Stromal cell of bone marrow (primary cell): ENCODE results near the gene RADIL.

ENCODE experiments used
- DNase-seq: peaks from one replicate; pipeline ENCODE4 v3.0.0-alpha.2; 2012; ENCODE audit warnings: low read depth

Gene RADIL

DNA sequence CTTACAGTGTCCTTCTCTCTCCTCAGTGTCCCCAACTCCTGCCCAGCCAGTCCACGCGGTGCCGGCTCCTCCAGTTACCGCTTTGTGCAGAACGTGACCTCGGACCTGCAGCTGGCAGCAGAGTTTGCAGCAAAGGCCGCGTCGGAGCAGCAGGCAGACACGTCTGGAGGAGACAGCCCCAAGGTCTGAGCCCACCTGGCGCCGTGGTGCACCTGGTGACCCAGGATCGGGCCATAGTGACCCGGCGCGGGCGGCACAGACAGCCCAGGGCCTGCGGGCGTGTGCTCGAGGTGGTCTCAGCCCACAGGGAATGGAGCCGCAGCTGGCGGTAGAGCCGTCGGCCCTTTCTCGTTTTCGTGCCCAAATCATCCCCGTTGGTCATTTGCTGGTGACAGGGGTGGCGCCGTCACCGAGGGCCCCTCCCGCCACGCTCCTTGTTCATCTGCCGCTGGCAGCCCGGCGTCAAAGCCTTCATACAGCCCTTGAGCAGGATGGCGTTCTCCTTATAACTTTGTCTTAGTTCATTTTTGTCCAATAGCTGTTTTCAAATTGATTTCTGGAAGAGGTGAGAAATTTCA, 129.0 kb downstream of the RADIL start:
- no peak for DNase-seq

GRCh38 chr7:4753598-4754432, 129.7 kb downstream of the RADIL start:
- DNase-seq = peak; percentile 5

DNA sequence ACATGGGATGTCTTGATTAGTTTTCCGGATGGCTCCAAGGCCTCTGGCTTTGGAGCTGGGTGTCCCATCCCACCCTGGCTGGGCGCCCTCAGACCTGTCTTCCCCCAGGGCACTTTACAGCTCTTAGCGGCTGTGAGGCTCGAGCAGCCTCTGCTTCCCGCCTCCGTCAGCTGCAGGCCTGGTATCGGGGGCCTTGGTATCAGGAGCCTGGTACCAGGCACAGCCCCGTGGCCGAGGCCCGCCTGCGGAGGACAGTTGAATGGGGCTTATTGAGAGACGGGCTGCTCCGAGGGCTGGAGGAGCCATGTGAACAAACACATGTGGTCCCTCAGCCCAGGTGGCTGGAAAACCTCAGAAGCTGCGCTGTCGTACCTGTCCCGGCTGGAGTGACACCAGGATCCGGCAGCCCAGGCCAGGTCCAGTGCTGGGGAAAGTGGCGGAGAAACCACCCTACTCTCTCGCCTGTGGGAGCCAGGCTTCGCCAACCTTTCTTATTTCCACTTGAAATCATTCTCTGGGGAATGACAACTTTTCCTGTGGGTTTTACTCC, 132.0 kb downstream of the RADIL start:
- DNase-seq = no peak

- DNase-seq = no peak
Measured at GRCh38 chr7:4749798-4750197, 133.7 kb downstream of the RADIL start.

- DNase-seq = no peak
Measured at GRCh38 chr7:4749363-4749762, 134.2 kb downstream of the RADIL start.
